A549 (cell line): ENCODE measurements around the gene TMEM145. TPM values are rescaled to one million over a fixed set of nuclear protein-coding genes. Genes with fewer than 3 reads are reported as not detected.

Source experiments
- ATAC-seq, 2 experiments: fragments of 200-7000 bp in 1 of 2; fragments of >200 bp in 1 of 2; cut with Nextera tagmentation in 1 of 2; cut with Tn5 transposase in 1 of 2; 3 replicates each; pipeline versions ENCODE4 v1.8.0 to v1.9.1; 2018 to 2020; ENCODE audit warnings: mild to moderate bottlenecking in 1 of 2, moderate library complexity in 1 of 2
- CTCF ChIA-PET: fragments of 300-600 bp; sonication (Branson Sonifier 250); formaldehyde crosslinking; extraction: SDS; loops from one replicate; lab custom pipeline; 2021; ENCODE audit warnings: antibody characterized with exemption, inconsistent platforms; lab: Yijun Ruan, JAX
- POLR2A ChIA-PET: fragments of 350-600 bp; formaldehyde crosslinking; extraction: SDS; loops from one replicate; lab custom pipeline; 2021; ENCODE audit warnings: antibody characterized with exemption, inconsistent platforms; lab: Yijun Ruan, JAX
- DNase-seq, 2 experiments: peaks; one replicate each; pipeline versions ENCODE4 v3.0.0 to v3.0.0-alpha.2; 2011 to 2016; ENCODE audit warnings: low read depth in 1 of 2, low spot score in 1 of 2
- FAIRE-seq: peaks from 2 replicates; lab custom pipeline; 2011; peaks lifted over from hg19 to GRCh38; lab: Jason Lieb, UNC
- H3K27ac ChIP-seq, 2 experiments: fragments of >200 bp; sonication (Bioruptor Twin); formaldehyde crosslinking; 3 replicates each; pipeline ENCODE4 v1.5.1; 2016 to 2017
- H3K4me1 ChIP-seq: fragments of >200 bp; sonication (Bioruptor Twin); formaldehyde crosslinking; 3 replicates; pipeline ENCODE4 v1.6.1; 2016
- H3K4me2 ChIP-seq: fragments of >200 bp; sonication (Bioruptor Twin); formaldehyde crosslinking; 3 replicates; pipeline ENCODE4 v1.6.1; 2016
- H3K4me3 ChIP-seq: fragments of >200 bp; sonication (Bioruptor Twin); formaldehyde crosslinking; 3 replicates; pipeline ENCODE4 v1.5.1; 2016
- H3K9me3 ChIP-seq: fragments of >200 bp; sonication (Bioruptor Twin); formaldehyde crosslinking; 3 replicates; pipeline ENCODE4 v1.6.1; 2016
- CBX2 ChIP-seq: fragments of 200-600 bp; sonication (generic); IDR thresholded peaks from 2 replicates; pipeline ENCODE4 v1.6.1; 2016; ENCODE audit warnings: low read depth, mild to moderate bottlenecking, borderline replicate concordance
- CEBPB ChIP-seq, 2 experiments: fragments of >200 bp in 1 of 2; sonication (Bioruptor Twin) in 1 of 2; formaldehyde crosslinking in 1 of 2; IDR thresholded peaks; 2 replicates each; pipeline ENCODE4 v1.6.1; 2012 to 2016
- CHD2 ChIP-seq: fragments of 150-350 bp; IDR thresholded peaks from 2 replicates; pipeline ENCODE4 v1.6.1; 2014; ENCODE audit warnings: low read length; ENCODE audit not compliant: partially characterized antibody
- CTCF ChIP-seq: fragments of >200 bp; sonication (Bioruptor Twin); formaldehyde crosslinking; IDR thresholded peaks from 3 replicates; pipeline ENCODE4 v1.5.1; 2016
- E2F6 ChIP-seq: IDR thresholded peaks from 2 replicates; pipeline ENCODE4 v1.6.1; 2012; ENCODE audit warnings: low read depth, borderline replicate concordance
- HDAC2 ChIP-seq: fragments of 200-600 bp; sonication (generic); IDR thresholded peaks from 2 replicates; pipeline ENCODE4 v1.6.1; 2016
- HES2 ChIP-seq: fragments of >200 bp; sonication (Bioruptor Twin); formaldehyde crosslinking; IDR thresholded peaks from 2 replicates; pipeline ENCODE4 v1.6.1; 2016
- HEYL ChIP-seq: fragments of 250-450 bp; sonication (Bioruptor Pico); IDR thresholded peaks from 2 replicates; pipeline ENCODE4 v1.8.0; 2021; ENCODE audit warnings: mild to moderate bottlenecking, moderate library complexity
- HMGXB4 ChIP-seq: fragments of 250-450 bp; sonication (Bioruptor Pico); IDR thresholded peaks from 2 replicates; pipeline ENCODE4 v1.5.0; 2021; ENCODE audit warnings: mild to moderate bottlenecking, moderate library complexity, borderline replicate concordance
- HOXA7 ChIP-seq: fragments of 250-450 bp; sonication (Bioruptor Pico); IDR thresholded peaks from 2 replicates; pipeline ENCODE4 v1.5.0; 2020; ENCODE audit warnings: mild to moderate bottlenecking, moderate library complexity
- KDM1A ChIP-seq: fragments of 200-600 bp; sonication (generic); IDR thresholded peaks from 2 replicates; pipeline ENCODE4 v1.6.1; 2016; ENCODE audit warnings: low read depth, mild to moderate bottlenecking
- KDM5A ChIP-seq: fragments of 200-600 bp; sonication (generic); IDR thresholded peaks from 2 replicates; pipeline ENCODE4 v1.6.1; 2016; ENCODE audit warnings: antibody characterized with exemption, mild to moderate bottlenecking
- MAZ ChIP-seq: fragments of 150-350 bp; IDR thresholded peaks from 2 replicates; pipeline ENCODE4 v1.6.1; 2014; ENCODE audit warnings: antibody characterized with exemption, low read depth, low read length, borderline replicate concordance
- NFE2L2 ChIP-seq: fragments of 150-350 bp; conservative IDR thresholded peaks from 2 replicates; pipeline ENCODE4 v1.6.1; 2014; ENCODE audit warnings: low read length
- NPAS2 ChIP-seq: fragments of 250-450 bp; sonication (Bioruptor Pico); IDR thresholded peaks from 2 replicates; pipeline ENCODE4 v1.8.0; 2022; ENCODE audit warnings: mild to moderate bottlenecking, moderate library complexity, borderline replicate concordance
- NR3C1 ChIP-seq: fragments of >200 bp; sonication (Bioruptor Twin); formaldehyde crosslinking; IDR thresholded peaks from 3 replicates; pipeline ENCODE4 v1.6.1; 2017
- RCOR1 ChIP-seq: fragments of 150-350 bp; IDR thresholded peaks from 2 replicates; pipeline ENCODE4 v1.6.1; 2014; ENCODE audit warnings: antibody characterized with exemption, low read length, low read depth
- RFX5 ChIP-seq: fragments of 450-650 bp; IDR thresholded peaks from 2 replicates; pipeline ENCODE4 v1.7.1; 2014; ENCODE audit warnings: antibody characterized with exemption, mild to moderate bottlenecking, moderate library complexity
- RNF2 ChIP-seq: fragments of 200-600 bp; sonication (generic); IDR thresholded peaks from 2 replicates; pipeline ENCODE4 v1.6.1; 2016; ENCODE audit warnings: low read depth, mild to moderate bottlenecking, antibody characterized with exemption, moderate library complexity, borderline replicate concordance
- SMC3 ChIP-seq: fragments of >200 bp; sonication (Bioruptor Twin); formaldehyde crosslinking; IDR thresholded peaks from 3 replicates; pipeline ENCODE4 v1.6.1; 2018; ENCODE audit warnings: inconsistent platforms
- SREBF2 ChIP-seq: fragments of 450-650 bp; IDR thresholded peaks from 2 replicates; pipeline ENCODE4 v1.6.1; 2014; ENCODE audit warnings: mild to moderate bottlenecking, moderate library complexity
- USF2 ChIP-seq: fragments of 450-650 bp; IDR thresholded peaks from 2 replicates; pipeline ENCODE4 v1.6.1; 2014; ENCODE audit warnings: antibody characterized with exemption
- ZC3H11A ChIP-seq: fragments of 450-650 bp; IDR thresholded peaks from 2 replicates; pipeline ENCODE4 v1.6.1; 2014; ENCODE audit warnings: antibody characterized with exemption, mild to moderate bottlenecking
- ZFP36 ChIP-seq: fragments of 450-650 bp; IDR thresholded peaks from 2 replicates; pipeline ENCODE4 v1.6.1; 2014; ENCODE audit warnings: borderline replicate concordance; ENCODE audit not compliant: partially characterized antibody
- ZSCAN20 ChIP-seq: fragments of 250-450 bp; sonication (Bioruptor Pico); IDR thresholded peaks from 2 replicates; pipeline ENCODE4 v1.8.0; 2022; ENCODE audit warnings: mild to moderate bottlenecking, moderate library complexity
- WGBS: methylation state at CpG from one replicate; pipeline ENCODE4 v1.1.6; 2017; ENCODE audit errors: missing lambda C conversion rate; 5-methylcytosine and 5-hydroxymethylcytosine counted together
- polyA plus RNA-seq, 4 experiments: library from polyadenylated mRNA; depleted of rRNA in 3 of 4; stranded (reverse); fragments of >200 nt; fragmentation: RNase III in 1 of 4; extraction: RNeasy Plus Mini Kit Qiagen cat#74134 plus additional on column Dnase treatment in 1 of 4; gene quantifications; 2 replicates in 3 of 4; 3 replicates in 1 of 4; pipeline ENCODE4 v1.2.3, GENCODE V29; 2011 to 2017

The TMEM145 gene
- polyA plus RNA-seq, 2 of the 4 experiments (the other 2 are of a cell fraction) = 0.71 to 3.6 TPM

GRCh38 chr19:42363614-42364346 is 50.7 kb downstream of the TMEM145 start:
- Histone ChIP-seq H3K9me3 (peaks cover 16% of the 10 kb centered on the region), H3K27ac (no peak overlapping the region), H3K4me2 (no peak overlapping the region), H3K4me3 (no peak overlapping the region), H3K4me1 (no peaks in the 10 kb centered on the region)
- FAIRE-seq (peak; percentile 91), ATAC-seq (no peak), DNase-seq (peak in 1 of 2 experiments; percentile 65)
- TF ChIP-seq CBX2 = no peak
- TF ChIP-seq SREBF2 = no peak
- TF ChIP-seq RCOR1 = no peak
- no peak for TF ChIP-seq NPAS2 (CRISPR knock-in tag)
- TF ChIP-seq CTCF = no peak
- TF ChIP-seq RNF2 = no peak
- TF ChIP-seq NFE2L2 = no peak
- no peak for TF ChIP-seq MAZ
- CTCF ChIA-PET = interaction anchor here (0.9 to 3.0 kb wide), 5 partner anchors 8 to 67 kb away, joined by 3 to 20 read pairs (median 5); no protein-coding TSS in a partner anchor
- POLR2A ChIA-PET = interaction anchor here (0.6 kb wide), 1 partner anchor 119 kb away, joined by 3 read pairs; no protein-coding TSS in a partner anchor
- 78% methylated on average over 17 of the region's 17 CpGs for WGBS

- FAIRE-seq (no peak), DNase-seq (no peak), ATAC-seq (no peak)
- Histone ChIP-seq H3K4me2 (no peak overlapping the region), H3K4me1 (no peaks in the 10 kb centered on the region), H3K9me3 (peaks cover 16% of the 10 kb centered on the region), H3K27ac (no peak overlapping the region), H3K4me3 (no peak overlapping the region)
- CTCF ChIA-PET = interaction anchor here (0.8 to 1.0 kb wide), 2 partner anchors 24 to 40 kb away, joined by 3 to 4 read pairs; no protein-coding TSS in a partner anchor
- TF ChIP-seq NR3C1 = no peak
- no peak for TF ChIP-seq HEYL (CRISPR knock-in tag)
- no peak for TF ChIP-seq USF2
- TF ChIP-seq HES2 = no peak
- TF ChIP-seq HOXA7 (CRISPR knock-in tag) = no peak
- no peak for TF ChIP-seq ZSCAN20
- no peak for TF ChIP-seq ZFP36
- no peak for TF ChIP-seq KDM5A
- no peak for TF ChIP-seq HMGXB4 (CRISPR knock-in tag)
- TF ChIP-seq SMC3 = no peak
- TF ChIP-seq ZC3H11A = no peak
- no peak for TF ChIP-seq CHD2
- no peak for TF ChIP-seq RFX5
- no peak for TF ChIP-seq KDM1A
- TF ChIP-seq E2F6 = no peak
- no peak for TF ChIP-seq CEBPB (IDR thresholded peaks at IDR 0.05)
- TF ChIP-seq HDAC2 = no peak
- WGBS = 93% methylated on average over 1 of the region's 1 CpG
- POLR2A ChIA-PET = no interaction called here
Measured at GRCh38 chr19:42366673-42367072, 53.6 kb downstream of the TMEM145 start.
